GM12864 (cell line): ENCODE results near the gene SCFD2.
"Not testable (repeated sequence)": the region's sequence is repeated elsewhere in the genome, so short reads cannot be mapped to it uniquely, and the experiment has no call there.

ENCODE experiments used
- DNase-seq: peaks from one replicate; pipeline ENCODE4 v3.0.0-alpha.2; 2011; ENCODE audit warnings: low read depth
- H3K4me3 ChIP-seq: 2 replicates; pipeline ENCODE4 v1.5.1; 2011; ENCODE audit warnings: mild to moderate bottlenecking, low read depth, low read length, control low read depth
- CTCF ChIP-seq: IDR thresholded peaks from 2 replicates; pipeline ENCODE4 v1.5.1; 2011; ENCODE audit warnings: low read depth, mild to moderate bottlenecking, moderate library complexity, low read length, control low read depth, inconsistent platforms; ENCODE audit errors: missing control alignments

Gene SCFD2

GRCh38 chr4:53040459-53040815, 325.4 kb downstream of the SCFD2 start:
- no peak for DNase-seq

GRCh38 chr4:53039741-53040458, 326.0 kb downstream of the SCFD2 start:
- no peak for TF ChIP-seq CTCF
- no peak for DNase-seq
- H3K4me3 ChIP-seq: no peak overlapping the region

More at GRCh38 chr4:53040459-53040815, 325.4 kb downstream of the SCFD2 start:
- TF ChIP-seq CTCF: no peak
- H3K4me3 ChIP-seq: no peak overlapping the region

- H3K4me3 ChIP-seq: no peak overlapping the region
- DNase-seq: no peak
- no peak for TF ChIP-seq CTCF
Observed at GRCh38 chr4:53037892-53038291, 328.0 kb downstream of the SCFD2 start.

- not testable (repeated sequence) for H3K4me3 ChIP-seq
Observed at GRCh38 chr4:53032908-53033307, 333.0 kb downstream of the SCFD2 start.

GRCh38 chr4:53026233-53026632, 339.6 kb downstream of the SCFD2 start:
- H3K4me3 ChIP-seq: no peak overlapping the region
- DNase-seq: no peak
- TF ChIP-seq CTCF: no peak

More at GRCh38 chr4:53032908-53033307, 333.0 kb downstream of the SCFD2 start:
- DNase-seq: not testable (repeated sequence)

- DNase-seq: no peak
Observed at GRCh38 chr4:53023677-53024299, 342.1 kb downstream of the SCFD2 start.

More at GRCh38 chr4:53023677-53024299, 342.1 kb downstream of the SCFD2 start:
- H3K4me3 ChIP-seq: no peak overlapping the region
- no peak for TF ChIP-seq CTCF
